H1 (cell line): Measurements from ENCODE around the gene CD81.

Experiments used
- CTCF ChIP-seq, 3 experiments: IDR thresholded peaks; 1 replicate in 2 of 3; 2 replicates in 1 of 3; pipeline versions ENCODE4 v1.5.1 to v1.6.1; 2011; ENCODE audit warnings: low read length in 3 of 3, mild to moderate bottlenecking in 3 of 3, inconsistent platforms in 2 of 3, low read depth in 1 of 3, moderate library complexity in 1 of 3; ENCODE audit not compliant: insufficient read depth in 1 of 3; ENCODE audit errors: control extremely low read depth in 1 of 3
- JUN ChIP-seq: IDR thresholded peaks from 2 replicates; pipeline ENCODE4 v1.6.1; 2011; ENCODE audit warnings: low read depth, mild to moderate bottlenecking, improper control_type of control experiment, low read length
- JUND ChIP-seq: IDR thresholded peaks from 2 replicates; pipeline ENCODE4 v1.6.1; 2011; ENCODE audit warnings: mild to moderate bottlenecking, improper control_type of control experiment, low read length
- NANOG ChIP-seq: IDR thresholded peaks from 2 replicates; pipeline ENCODE4 v1.6.1; 2011; ENCODE audit warnings: low read length, low read depth, mild to moderate bottlenecking, inconsistent platforms; ENCODE audit not compliant: insufficient read depth, poor library complexity, severe bottlenecking
- POLR2AphosphoS5 ChIP-seq: IDR thresholded peaks from 2 replicates; pipeline ENCODE4 v1.6.1; 2011; ENCODE audit warnings: low read depth, low read length
- ZNF274 ChIP-seq: IDR thresholded peaks from 2 replicates; pipeline ENCODE4 v1.7.0; 2012; ENCODE audit warnings: low read length, borderline replicate concordance; ENCODE audit errors: extremely low read depth

DNA sequence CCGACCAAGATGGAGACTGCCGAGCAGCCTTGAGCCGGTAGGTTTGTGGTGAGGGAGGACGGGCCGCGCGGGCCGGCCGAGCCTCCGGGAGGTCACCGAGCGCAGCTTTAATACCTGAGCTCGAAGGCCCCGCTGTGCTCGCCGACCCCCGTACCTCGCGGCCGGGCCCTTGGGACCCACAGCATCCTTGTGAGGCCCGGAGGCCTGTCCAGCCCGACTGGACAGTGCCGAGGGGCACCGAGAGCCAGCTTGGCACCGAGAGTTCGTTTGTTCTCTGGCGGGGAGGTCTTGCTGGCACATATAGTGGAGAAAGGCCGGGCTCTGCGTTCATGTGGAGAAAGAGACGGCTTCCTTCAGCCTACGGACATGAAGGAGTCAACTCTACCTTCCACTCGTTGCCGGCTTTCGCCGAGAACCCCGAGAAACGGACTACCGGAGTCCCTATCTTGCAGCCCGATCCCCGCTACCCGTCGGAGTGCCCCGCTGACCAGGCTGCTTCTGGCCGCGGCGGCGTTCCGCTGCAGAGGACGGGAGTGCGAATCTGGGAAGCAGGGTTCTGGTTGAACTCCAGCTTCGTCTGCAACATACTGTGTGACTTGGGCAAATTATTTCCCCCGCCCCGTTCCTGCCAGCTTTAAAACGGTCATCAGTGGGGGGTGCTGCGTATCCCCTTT, 23.8 kb downstream of the CD81 start:
- TF ChIP-seq CTCF (IDR thresholded peaks at IDR 0.05; ENCODE audit: control extremely low read depth in 1 of 3, insufficient read depth in 1 of 3, low read depth in 1 of 3, low read length in 3 of 3) (no peak), JUND (no peak), ZNF274 (no peak), NANOG (no peak), POLR2AphosphoS5 (no peak), JUN (no peak)
